Smooth muscle cell (in vitro differentiated cells): Measurements from ENCODE around the gene IFITM10. TPM values are rescaled to one million over a fixed set of nuclear protein-coding genes. Genes with fewer than 3 reads are reported as not detected.

Experiments used
- DNase-seq: peaks from one replicate; lab custom pipeline; 2025; ENCODE audit not compliant: unreplicated experiment; lab: John Stamatoyannopoulos, UW
- H2AFZ ChIP-seq: fragments of 200-600 bp; sonication (generic); 2 replicates; pipeline ENCODE4 v1.6.0; 2016; ENCODE audit warnings: antibody characterized with exemption, low read depth, mild to moderate bottlenecking
- H3F3A ChIP-seq: fragments of 200-600 bp; sonication (generic); 2 replicates; pipeline ENCODE4 v1.6.0; 2017; ENCODE audit warnings: antibody characterized with exemption, low read depth
- H3K27ac ChIP-seq: fragments of 200-600 bp; sonication (generic); 2 replicates; pipeline ENCODE4 v1.5.1; 2016; ENCODE audit warnings: low read depth, mild to moderate bottlenecking
- H3K27me3 ChIP-seq: fragments of 200-600 bp; sonication (generic); 2 replicates; pipeline ENCODE4 v1.6.1; 2016; ENCODE audit warnings: low read depth, mild to moderate bottlenecking
- H3K36me3 ChIP-seq: fragments of 200-600 bp; sonication (generic); 2 replicates; pipeline ENCODE4 v1.5.1; 2016; ENCODE audit warnings: low read depth
- H3K4me1 ChIP-seq: fragments of 200-600 bp; sonication (generic); 2 replicates; pipeline ENCODE4 v1.5.1; 2016; ENCODE audit warnings: low read depth
- H3K4me2 ChIP-seq: fragments of 200-600 bp; sonication (generic); 2 replicates; pipeline ENCODE4 v1.6.0; 2016; ENCODE audit warnings: mild to moderate bottlenecking
- H3K4me3 ChIP-seq: fragments of 200-600 bp; sonication (generic); 2 replicates; pipeline ENCODE4 v1.5.1; 2016; ENCODE audit warnings: mild to moderate bottlenecking
- H3K79me2 ChIP-seq: fragments of 200-600 bp; sonication (generic); 2 replicates; pipeline ENCODE4 v1.6.0; 2016; ENCODE audit warnings: low read depth, mild to moderate bottlenecking
- H3K9ac ChIP-seq: fragments of 200-600 bp; sonication (generic); 2 replicates; pipeline ENCODE4 v1.6.0; 2016; ENCODE audit warnings: low read depth
- H3K9me3 ChIP-seq: fragments of 200-600 bp; sonication (generic); replicated peaks from 2 replicates; pipeline ENCODE4 v1.5.1; 2016; ENCODE audit warnings: low read depth
- H4K20me1 ChIP-seq: fragments of 200-600 bp; sonication (generic); 2 replicates; pipeline ENCODE4 v1.6.0; 2016; ENCODE audit warnings: low read depth
- WGBS: methylation state at CpG from one replicate; pipeline ENCODE4 v1.1.7; 2016; ENCODE audit warnings: low lambda C conversion rate; 5-methylcytosine and 5-hydroxymethylcytosine counted together
- polyA plus RNA-seq: library from polyadenylated mRNA; unstranded; fragments of >200 nt; fragmentation: Nextera tagmentation; extraction: Ambion mirVana; gene quantifications from 2 replicates; pipeline ENCODE4 v1.2.1, GENCODE V29; 2016
- total RNA-seq: library from RNA; depleted of rRNA; stranded (reverse); fragments of >200 nt; gene quantifications from 2 replicates; pipeline ENCODE4 v1.2.3, GENCODE V29; 2014
- TF ChIP-seq, protein P1 (sequence below): fragments of 200-600 bp; sonication (generic); IDR thresholded peaks from 2 replicates; pipeline ENCODE4 v1.5.1; 2017; ENCODE audit warnings: borderline replicate concordance, mild to moderate bottlenecking, antibody characterized with exemption; ENCODE audit not compliant: insufficient read depth, poor library complexity, severe bottlenecking

IFITM10 gene
- total and polyA plus RNA-seq, 2 experiments from 2014 or later = 0.49 to 2.2 TPM

DNA sequence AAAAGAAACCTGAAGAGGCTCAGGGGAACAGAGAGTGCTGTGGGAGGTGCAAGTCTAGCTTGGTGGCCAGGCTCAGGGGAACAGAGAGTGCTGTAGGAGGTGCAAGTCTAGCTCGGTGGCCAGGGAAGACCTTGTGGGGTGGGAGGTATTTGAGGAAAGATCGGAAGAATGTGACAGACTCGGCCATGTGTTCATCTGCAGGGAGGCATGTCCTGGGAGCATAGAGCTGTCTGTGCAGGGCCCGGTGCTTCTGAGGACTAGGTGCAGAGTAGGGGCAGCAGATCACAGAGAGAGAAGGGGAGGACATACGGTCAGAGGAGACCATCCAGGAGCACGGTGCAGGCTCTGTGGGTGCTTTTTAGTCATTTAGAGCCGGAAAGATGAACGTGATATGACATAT is 10.8 kb downstream of the IFITM10 start:
- Histone ChIP-seq H4K20me1 (no peaks in the 10 kb centered on the region), H3K4me1 (no peaks in the 10 kb centered on the region), H3K9ac (no peak overlapping the region), H3K79me2 (no peaks in the 10 kb centered on the region), H2AFZ (no peak overlapping the region), H3K9me3 (no peaks in the 10 kb centered on the region), H3K4me3 (no peak overlapping the region), H3K27ac (no peak overlapping the region), H3K4me2 (no peak overlapping the region), H3K27me3 (no peaks in the 10 kb centered on the region), H3F3A (no peaks in the 10 kb centered on the region), H3K36me3 (no peaks in the 10 kb centered on the region)
- TF ChIP-seq, protein P1, sequence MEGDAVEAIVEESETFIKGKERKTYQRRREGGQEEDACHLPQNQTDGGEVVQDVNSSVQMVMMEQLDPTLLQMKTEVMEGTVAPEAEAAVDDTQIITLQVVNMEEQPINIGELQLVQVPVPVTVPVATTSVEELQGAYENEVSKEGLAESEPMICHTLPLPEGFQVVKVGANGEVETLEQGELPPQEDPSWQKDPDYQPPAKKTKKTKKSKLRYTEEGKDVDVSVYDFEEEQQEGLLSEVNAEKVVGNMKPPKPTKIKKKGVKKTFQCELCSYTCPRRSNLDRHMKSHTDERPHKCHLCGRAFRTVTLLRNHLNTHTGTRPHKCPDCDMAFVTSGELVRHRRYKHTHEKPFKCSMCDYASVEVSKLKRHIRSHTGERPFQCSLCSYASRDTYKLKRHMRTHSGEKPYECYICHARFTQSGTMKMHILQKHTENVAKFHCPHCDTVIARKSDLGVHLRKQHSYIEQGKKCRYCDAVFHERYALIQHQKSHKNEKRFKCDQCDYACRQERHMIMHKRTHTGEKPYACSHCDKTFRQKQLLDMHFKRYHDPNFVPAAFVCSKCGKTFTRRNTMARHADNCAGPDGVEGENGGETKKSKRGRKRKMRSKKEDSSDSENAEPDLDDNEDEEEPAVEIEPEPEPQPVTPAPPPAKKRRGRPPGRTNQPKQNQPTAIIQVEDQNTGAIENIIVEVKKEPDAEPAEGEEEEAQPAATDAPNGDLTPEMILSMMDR = no peak
- 84% methylated on average over 8 of the region's 8 CpGs for WGBS
- no peak for DNase-seq

DNA sequence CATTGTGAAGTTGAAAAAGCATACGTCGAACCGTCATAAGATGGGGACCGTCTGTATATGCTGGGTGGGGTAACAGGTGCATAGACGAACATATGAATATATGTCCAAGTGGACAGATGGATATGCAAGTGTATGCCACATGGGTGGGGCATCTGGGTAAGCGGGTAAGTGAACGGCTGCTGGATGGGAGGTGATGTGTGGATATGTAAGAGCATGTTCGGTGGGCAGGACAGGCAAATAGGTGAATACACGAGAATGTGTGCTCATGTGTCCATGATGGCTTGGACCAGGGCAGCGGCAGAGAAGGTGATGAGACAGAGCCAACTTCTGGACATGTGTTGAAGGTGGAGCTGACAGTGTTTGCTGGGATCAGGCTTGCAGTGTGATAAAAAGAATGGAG is 12.0 kb downstream of the IFITM10 start:
- 92% methylated on average over 10 of the region's 10 CpGs for WGBS
- no peaks in the 10 kb centered on the region for H3K9me3 ChIP-seq
- no peaks in the 10 kb centered on the region for H3K4me1 ChIP-seq
- TF ChIP-seq, protein P1 = no peak
- no peak for DNase-seq
- H4K20me1 ChIP-seq = no peaks in the 10 kb centered on the region
- H2AFZ ChIP-seq = no peak overlapping the region
- no peak overlapping the region for H3K4me3 ChIP-seq
- H3K9ac ChIP-seq = no peak overlapping the region
- no peaks in the 10 kb centered on the region for H3K27me3 ChIP-seq
- H3K27ac ChIP-seq = no peak overlapping the region
- no peaks in the 10 kb centered on the region for H3K79me2 ChIP-seq
- H3K4me2 ChIP-seq = no peak overlapping the region
- no peaks in the 10 kb centered on the region for H3K36me3 ChIP-seq
- H3F3A ChIP-seq = no peaks in the 10 kb centered on the region

- WGBS = 82% methylated on average over 6 of the region's 6 CpGs
- H3K27me3 ChIP-seq = no peaks in the 10 kb centered on the region
Observed at GRCh38 chr11:1737080-1737757, 13.2 kb downstream of the IFITM10 start.

More at GRCh38 chr11:1737080-1737757, 13.2 kb downstream of the IFITM10 start:
- Histone ChIP-seq H3K4me3 (no peak overlapping the region), H3K79me2 (no peaks in the 10 kb centered on the region), H3F3A (no peaks in the 10 kb centered on the region), H3K27ac (no peak overlapping the region), H3K4me1 (no peaks in the 10 kb centered on the region), H4K20me1 (no peaks in the 10 kb centered on the region), H2AFZ (no peak overlapping the region), H3K9me3 (no peaks in the 10 kb centered on the region), H3K9ac (no peak overlapping the region), H3K36me3 (no peaks in the 10 kb centered on the region), H3K4me2 (no peak overlapping the region)
- TF ChIP-seq, protein P1 = no peak
- DNase-seq = no peak
